ENCODE results near the gene PDPN. TPM values are rescaled to one million over a fixed set of nuclear protein-coding genes. Genes with fewer than 3 reads are reported as not detected.
A peak's percentile ranks its signal among the peaks of the same experiment; 100 is the strongest.

The PDPN gene
- total and polyA plus RNA-seq, 4 donors: 13.3 to 46.9 (median 32.4) TPM

- no peaks in the 10 kb centered on the region for H3K9me3 ChIP-seq (ENCODE audit: control insufficient read depth, insufficient read depth, low read length)
- WGBS (ENCODE audit: insufficient coverage): 90% methylated on average over 4 of the region's 4 CpGs
- no peaks in the 10 kb centered on the region for H3K36me3 ChIP-seq (ENCODE audit: control insufficient read depth, insufficient read depth, low read length)
- no peak overlapping the region for H3K4me3 ChIP-seq (ENCODE audit: low read depth, low read length)
- DNase-seq (ENCODE audit: low read depth in 4 of 6, low spot score in 6 of 6): no peak
- no peaks in the 10 kb centered on the region for H3K27me3 ChIP-seq (ENCODE audit: control insufficient read depth, insufficient read depth, low read length)
- H3K4me1 ChIP-seq (ENCODE audit: control insufficient read depth, insufficient read depth, low read length): no peaks in the 10 kb centered on the region
- no peak overlapping the region for H3K27ac ChIP-seq (ENCODE audit: low read depth, low read length)
Observed at GRCh38 chr1:13622446-13622845, 38.8 kb downstream of the PDPN start.

- Histone ChIP-seq H3K4me3 (ENCODE audit: low read depth, low read length) (no peak overlapping the region), H3K9me3 (ENCODE audit: control insufficient read depth, insufficient read depth, low read length) (no peaks in the 10 kb centered on the region), H3K27me3 (ENCODE audit: control insufficient read depth, insufficient read depth, low read length) (no peaks in the 10 kb centered on the region), H3K27ac (ENCODE audit: low read depth, low read length) (no peak overlapping the region), H3K36me3 (ENCODE audit: control insufficient read depth, insufficient read depth, low read length) (no peaks in the 10 kb centered on the region), H3K4me1 (ENCODE audit: control insufficient read depth, insufficient read depth, low read length) (no peaks in the 10 kb centered on the region)
- DNase-seq (ENCODE audit: low read depth in 4 of 6, low spot score in 6 of 6): no peak
- WGBS (ENCODE audit: insufficient coverage): 94% methylated on average over 5 of the region's 9 CpGs
Observed at GRCh38 chr1:13623021-13623637, 39.5 kb downstream of the PDPN start.

GRCh38 chr1:13624526-13624925, 40.9 kb downstream of the PDPN start:
- Histone ChIP-seq H3K27me3 (ENCODE audit: control insufficient read depth, insufficient read depth, low read length) (no peaks in the 10 kb centered on the region), H3K27ac (ENCODE audit: low read depth, low read length) (no peak overlapping the region), H3K4me3 (ENCODE audit: low read depth, low read length) (no peak overlapping the region), H3K9me3 (ENCODE audit: control insufficient read depth, insufficient read depth, low read length) (no peaks in the 10 kb centered on the region), H3K36me3 (ENCODE audit: control insufficient read depth, insufficient read depth, low read length) (no peaks in the 10 kb centered on the region), H3K4me1 (ENCODE audit: control insufficient read depth, insufficient read depth, low read length) (no peaks in the 10 kb centered on the region)
- no peak for DNase-seq (ENCODE audit: low read depth in 4 of 6, low spot score in 6 of 6)
- WGBS (ENCODE audit: insufficient coverage): 85% methylated on average over 3 of the region's 6 CpGs

DNA sequence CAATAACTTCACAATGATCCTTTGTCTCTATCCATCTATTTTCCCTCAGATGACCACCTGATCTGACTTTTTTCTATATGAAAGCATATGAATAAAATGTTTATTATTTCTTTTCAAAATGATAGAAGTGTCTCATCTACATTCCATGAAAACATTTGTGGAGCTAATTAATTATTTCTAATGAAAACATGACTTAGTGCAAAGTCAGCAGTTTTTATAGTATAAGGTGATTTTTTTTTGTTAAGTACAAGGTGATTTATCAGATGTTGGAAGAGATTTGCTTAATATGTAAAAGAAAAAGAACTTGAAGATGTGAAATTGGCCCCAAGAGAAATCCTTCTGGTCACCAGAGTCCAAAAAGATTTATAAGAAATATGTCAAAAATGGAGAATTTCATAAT, 43.5 kb downstream of the PDPN start:
- Histone ChIP-seq H3K27ac (ENCODE audit: low read depth, low read length) (no peak overlapping the region), H3K36me3 (ENCODE audit: control insufficient read depth, insufficient read depth, low read length) (no peaks in the 10 kb centered on the region), H3K9me3 (ENCODE audit: control insufficient read depth, insufficient read depth, low read length) (no peaks in the 10 kb centered on the region), H3K4me1 (ENCODE audit: control insufficient read depth, insufficient read depth, low read length) (no peaks in the 10 kb centered on the region), H3K27me3 (ENCODE audit: control insufficient read depth, insufficient read depth, low read length) (no peaks in the 10 kb centered on the region), H3K4me3 (ENCODE audit: low read depth, low read length) (no peak overlapping the region)
- DNase-seq (ENCODE audit: low read depth in 4 of 6, low spot score in 6 of 6): no peak

DNA sequence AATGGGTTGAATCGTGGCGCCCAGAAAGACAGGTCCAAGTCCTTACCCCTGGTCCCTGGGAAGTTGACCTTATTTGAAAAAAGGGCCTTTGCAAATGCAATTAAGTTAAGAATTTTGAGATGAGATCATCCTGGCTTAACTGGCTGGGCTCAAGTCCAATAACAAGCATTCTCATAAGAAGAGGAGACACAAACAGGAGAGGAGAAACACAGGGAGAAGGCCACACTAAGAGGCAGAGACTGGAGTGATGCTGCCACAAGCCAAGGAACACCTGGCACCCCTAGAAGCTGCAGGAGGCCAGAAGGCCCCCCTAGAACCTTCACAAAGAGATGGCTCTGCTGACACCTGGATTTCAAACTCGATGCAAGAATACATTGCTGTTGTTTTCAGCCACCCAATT, 44.6 kb downstream of the PDPN start:
- H3K4me3 ChIP-seq (ENCODE audit: low read depth, low read length): no peak overlapping the region
- no peak overlapping the region for H3K27ac ChIP-seq (ENCODE audit: low read depth, low read length)
- H3K4me1 ChIP-seq (ENCODE audit: control insufficient read depth, insufficient read depth, low read length): no peaks in the 10 kb centered on the region
- WGBS (ENCODE audit: insufficient coverage): 89% methylated on average over 1 of the region's 3 CpGs
- no peaks in the 10 kb centered on the region for H3K27me3 ChIP-seq (ENCODE audit: control insufficient read depth, insufficient read depth, low read length)
- no peaks in the 10 kb centered on the region for H3K36me3 ChIP-seq (ENCODE audit: control insufficient read depth, insufficient read depth, low read length)
- no peak for DNase-seq (ENCODE audit: low read depth in 4 of 6, low spot score in 6 of 6)
- H3K9me3 ChIP-seq (ENCODE audit: control insufficient read depth, insufficient read depth, low read length): no peaks in the 10 kb centered on the region

DNA sequence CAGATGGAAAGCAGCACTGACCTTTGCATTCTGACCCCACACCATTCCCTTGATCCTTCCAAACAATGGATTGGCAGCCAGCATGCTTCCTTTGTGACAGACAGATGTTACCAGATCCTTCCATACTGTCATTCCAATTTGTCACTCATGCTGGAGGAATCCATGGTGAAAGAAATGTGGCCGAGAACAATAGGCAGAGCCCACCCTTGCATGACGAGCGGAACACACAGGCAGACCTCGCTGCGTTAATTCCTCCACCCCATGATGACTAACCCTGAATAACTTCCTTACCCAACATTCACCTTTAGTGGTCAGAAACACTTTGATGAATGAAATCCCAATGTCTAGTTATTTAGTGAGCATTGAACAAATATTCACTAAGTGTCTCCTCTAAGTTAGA, 45.1 kb downstream of the PDPN start:
- DNase-seq (ENCODE audit: low read depth in 4 of 6, low spot score in 6 of 6): no peak
- H3K9me3 ChIP-seq (ENCODE audit: control insufficient read depth, insufficient read depth, low read length): no peaks in the 10 kb centered on the region
- H3K36me3 ChIP-seq (ENCODE audit: control insufficient read depth, insufficient read depth, low read length): no peaks in the 10 kb centered on the region
- H3K27ac ChIP-seq (ENCODE audit: low read depth, low read length): no peak overlapping the region
- no peaks in the 10 kb centered on the region for H3K27me3 ChIP-seq (ENCODE audit: control insufficient read depth, insufficient read depth, low read length)
- no peaks in the 10 kb centered on the region for H3K4me1 ChIP-seq (ENCODE audit: control insufficient read depth, insufficient read depth, low read length)
- 38% methylated on average over 2 of the region's 5 CpGs for WGBS (ENCODE audit: insufficient coverage)
- H3K4me3 ChIP-seq (ENCODE audit: low read depth, low read length): no peak overlapping the region

- H3K27me3 ChIP-seq (ENCODE audit: control insufficient read depth, insufficient read depth, low read length): no peaks in the 10 kb centered on the region
- no peaks in the 10 kb centered on the region for H3K36me3 ChIP-seq (ENCODE audit: control insufficient read depth, insufficient read depth, low read length)
- H3K9me3 ChIP-seq (ENCODE audit: control insufficient read depth, insufficient read depth, low read length): peaks cover 5% of the 10 kb centered on the region
- 50% methylated on average over 1 of the region's 3 CpGs for WGBS (ENCODE audit: insufficient coverage)
- H3K27ac ChIP-seq (ENCODE audit: low read depth, low read length): no peak overlapping the region
- H3K4me3 ChIP-seq (ENCODE audit: low read depth, low read length): no peak overlapping the region
- no peaks in the 10 kb centered on the region for H3K4me1 ChIP-seq (ENCODE audit: control insufficient read depth, insufficient read depth, low read length)
- peak in 2 of 6 donors; percentile 24 to 64 for DNase-seq (ENCODE audit: low read depth in 4 of 6, low spot score in 6 of 6)
Observed at GRCh38 chr1:13642306-13643004, 58.8 kb downstream of the PDPN start.

- H3K36me3 ChIP-seq (ENCODE audit: control insufficient read depth, insufficient read depth, low read length): no peaks in the 10 kb centered on the region
- 79% methylated on average over 6 of the region's 8 CpGs for WGBS (ENCODE audit: insufficient coverage)
- no peak overlapping the region for H3K27ac ChIP-seq (ENCODE audit: low read depth, low read length)
- no peak for DNase-seq (ENCODE audit: low read depth in 4 of 6, low spot score in 6 of 6)
- peaks cover 5% of the 10 kb centered on the region for H3K9me3 ChIP-seq (ENCODE audit: control insufficient read depth, insufficient read depth, low read length)
- no peaks in the 10 kb centered on the region for H3K4me1 ChIP-seq (ENCODE audit: control insufficient read depth, insufficient read depth, low read length)
- no peak overlapping the region for H3K4me3 ChIP-seq (ENCODE audit: low read depth, low read length)
- no peaks in the 10 kb centered on the region for H3K27me3 ChIP-seq (ENCODE audit: control insufficient read depth, insufficient read depth, low read length)
Observed at GRCh38 chr1:13643017-13643416, 59.4 kb downstream of the PDPN start.

GRCh38 chr1:13646521-13646920, 62.9 kb downstream of the PDPN start:
- Histone ChIP-seq H3K9me3 (ENCODE audit: control insufficient read depth, insufficient read depth, low read length) (peaks cover 2% of the 10 kb centered on the region), H3K4me1 (ENCODE audit: control insufficient read depth, insufficient read depth, low read length) (no peaks in the 10 kb centered on the region), H3K27me3 (ENCODE audit: control insufficient read depth, insufficient read depth, low read length) (no peaks in the 10 kb centered on the region), H3K4me3 (ENCODE audit: low read depth, low read length) (no peak overlapping the region), H3K36me3 (ENCODE audit: control insufficient read depth, insufficient read depth, low read length) (no peaks in the 10 kb centered on the region), H3K27ac (ENCODE audit: low read depth, low read length) (no peak overlapping the region)
- no peak for DNase-seq (ENCODE audit: low read depth in 4 of 6, low spot score in 6 of 6)
- 97% methylated on average over 6 of the region's 7 CpGs for WGBS (ENCODE audit: insufficient coverage)

- WGBS (ENCODE audit: insufficient coverage): no CpG with 5 or more reads among the region's 3 CpGs
- no peaks in the 10 kb centered on the region for H3K27me3 ChIP-seq (ENCODE audit: control insufficient read depth, insufficient read depth, low read length)
- DNase-seq (ENCODE audit: low read depth in 4 of 6, low spot score in 6 of 6): no peak
- H3K9me3 ChIP-seq (ENCODE audit: control insufficient read depth, insufficient read depth, low read length): peaks cover 2% of the 10 kb centered on the region
- H3K27ac ChIP-seq (ENCODE audit: low read depth, low read length): no peak overlapping the region
- H3K4me1 ChIP-seq (ENCODE audit: control insufficient read depth, insufficient read depth, low read length): no peaks in the 10 kb centered on the region
- no peak overlapping the region for H3K4me3 ChIP-seq (ENCODE audit: low read depth, low read length)
- H3K36me3 ChIP-seq (ENCODE audit: control insufficient read depth, insufficient read depth, low read length): no peaks in the 10 kb centered on the region
Observed at GRCh38 chr1:13651279-13651678, 67.6 kb downstream of the PDPN start.

Measured in spinal cord (tissue), 10 donors.